Chondrocyte (in vitro differentiated cells): ENCODE measurements around the gene TCERG1L. TPM values are rescaled to one million over a fixed set of nuclear protein-coding genes. Genes with fewer than 3 reads are reported as not detected.
A peak's percentile ranks its signal among the peaks of the same experiment; 100 is the strongest.

Experiments
- DNase-seq: peaks from one replicate; pipeline ENCODE4 v3.0.0; 2021; ENCODE audit warnings: mixed read lengths, low spot score
- H3K27ac Mint-ChIP-seq: one replicate; pipeline ENCODE4 v1.8.0; 2021; ENCODE audit warnings: mild to moderate bottlenecking, moderate library complexity, mixed read lengths; ENCODE audit not compliant: unreplicated experiment
- H3K27me3 Mint-ChIP-seq: 2 replicates; pipeline ENCODE4 v1.8.0; 2021; ENCODE audit warnings: low read depth, mixed read lengths
- H3K36me3 Mint-ChIP-seq: 2 replicates; pipeline ENCODE4 v1.8.0; 2021; ENCODE audit warnings: low read depth, mixed read lengths
- H3K4me1 Mint-ChIP-seq: 2 replicates; pipeline ENCODE4 v1.8.0; 2021; ENCODE audit warnings: low read depth, mild to moderate bottlenecking, mixed read lengths
- H3K4me3 Mint-ChIP-seq: one replicate; pipeline ENCODE4 v1.8.0; 2021; ENCODE audit warnings: mild to moderate bottlenecking, moderate library complexity, mixed read lengths; ENCODE audit not compliant: unreplicated experiment
- H3K9me3 Mint-ChIP-seq: 2 replicates; pipeline ENCODE4 v1.8.0; 2021; ENCODE audit warnings: low read depth, mixed read lengths
- CTCF ChIP-seq: fragments of 200-600 bp; sonication (generic); IDR thresholded peaks from 2 replicates; pipeline ENCODE4 v1.5.0; 2021; ENCODE audit warnings: antibody characterized with exemption, mild to moderate bottlenecking, moderate library complexity
- total RNA-seq: library from RNA; stranded (reverse); gene quantifications from 3 replicates; pipeline ENCODE4 v1.2.1, GENCODE V29; 2021

Gene TCERG1L
- total RNA-seq, 1 donor from 2014 or later = not detected

GRCh38 chr10:131130025-131130424, 181.5 kb downstream of the TCERG1L start:
- H3K27ac Mint-ChIP-seq = no peak overlapping the region
- H3K9me3 Mint-ChIP-seq = peaks cover 35% of the 10 kb centered on the region
- DNase-seq = peak; percentile 6
- TF ChIP-seq CTCF = no peak
- no peak overlapping the region for H3K4me3 Mint-ChIP-seq
- H3K27me3 Mint-ChIP-seq = no peaks in the 10 kb centered on the region
- H3K36me3 Mint-ChIP-seq = no peaks in the 10 kb centered on the region
- H3K4me1 Mint-ChIP-seq = peaks cover 4% of the 10 kb centered on the region

- TF ChIP-seq CTCF = no peak
- Mint-ChIP-seq H3K9me3 (peaks cover 34% of the 10 kb centered on the region), H3K27me3 (no peaks in the 10 kb centered on the region), H3K36me3 (no peaks in the 10 kb centered on the region), H3K4me3 (no peak overlapping the region), H3K27ac (no peak overlapping the region), H3K4me1 (peaks cover 4% of the 10 kb centered on the region)
- no peak for DNase-seq
Observed at GRCh38 chr10:131129544-131129943, 182.0 kb downstream of the TCERG1L start.

GRCh38 chr10:131128731-131129130, 182.8 kb downstream of the TCERG1L start:
- Mint-ChIP-seq H3K9me3 (peaks cover 32% of the 10 kb centered on the region), H3K4me1 (peaks cover 4% of the 10 kb centered on the region), H3K27ac (no peak overlapping the region), H3K27me3 (no peaks in the 10 kb centered on the region), H3K36me3 (no peaks in the 10 kb centered on the region), H3K4me3 (no peak overlapping the region)
- DNase-seq = no peak
- no peak for TF ChIP-seq CTCF

- H3K9me3 Mint-ChIP-seq = peaks cover 26% of the 10 kb centered on the region
Observed at GRCh38 chr10:131127610-131128009, 183.9 kb downstream of the TCERG1L start.

GRCh38 chr10:131127138-131127589, 184.4 kb downstream of the TCERG1L start:
- no peak overlapping the region for H3K4me3 Mint-ChIP-seq
- no peaks in the 10 kb centered on the region for H3K27me3 Mint-ChIP-seq
- H3K4me1 Mint-ChIP-seq = peaks cover 4% of the 10 kb centered on the region
- no peak overlapping the region for H3K27ac Mint-ChIP-seq
- H3K36me3 Mint-ChIP-seq = no peaks in the 10 kb centered on the region
- no peak for DNase-seq
- TF ChIP-seq CTCF = no peak
- peaks cover 26% of the 10 kb centered on the region for H3K9me3 Mint-ChIP-seq

More at GRCh38 chr10:131127610-131128009, 183.9 kb downstream of the TCERG1L start:
- no peaks in the 10 kb centered on the region for H3K36me3 Mint-ChIP-seq
- DNase-seq = no peak
- no peak overlapping the region for H3K4me3 Mint-ChIP-seq
- no peaks in the 10 kb centered on the region for H3K27me3 Mint-ChIP-seq
- H3K4me1 Mint-ChIP-seq = peaks cover 4% of the 10 kb centered on the region
- H3K27ac Mint-ChIP-seq = no peak overlapping the region
- TF ChIP-seq CTCF = no peak
